GM12892 (cell line): ENCODE data around the gene PTX4.

Experiments
- POLR2A ChIP-seq: IDR thresholded peaks from 2 replicates; pipeline ENCODE4 v1.6.1; 2011; ENCODE audit warnings: low read depth, low read length, control low read depth
- POLR2AphosphoS5 ChIP-seq: IDR thresholded peaks from 2 replicates; pipeline ENCODE4 v1.6.1; 2011; ENCODE audit warnings: low read depth, low read length, control low read depth
- TAF1 ChIP-seq: IDR thresholded peaks from 2 replicates; pipeline ENCODE4 v1.6.1; 2011; ENCODE audit warnings: low read depth, mild to moderate bottlenecking, control low read depth, low read length, borderline replicate concordance

GRCh38 chr16:1532081-1532760 lies 43.5 kb upstream of the PTX4 start:
- TF ChIP-seq POLR2AphosphoS5 (no peak), POLR2A (no peak), TAF1 (no peak)
